GM19240 (cell line): ENCODE data around the gene SYT7.
A peak's percentile ranks its signal among the peaks of the same experiment; 100 is the strongest.

Experiments used
- DNase-seq: peaks from one replicate; pipeline ENCODE4 v3.0.0; 2011; ENCODE audit warnings: low spot score; ENCODE audit not compliant: insufficient read length

SYT7 gene

GRCh38 chr11:61518032-61518795 lies 62.7 kb downstream of the SYT7 start:
- DNase-seq, result no peak

- DNase-seq, result peak; percentile 85
Measured at GRCh38 chr11:61516675-61517572, 64.0 kb downstream of the SYT7 start.

- no peak for DNase-seq
Measured at GRCh38 chr11:61516191-61516590, 64.7 kb downstream of the SYT7 start.

GRCh38 chr11:61515686-61516085 lies 65.2 kb downstream of the SYT7 start:
- DNase-seq, result no peak

GRCh38 chr11:61514050-61514917 lies 66.6 kb downstream of the SYT7 start:
- DNase-seq, result no peak

- DNase-seq, result no peak
Measured at GRCh38 chr11:61513143-61513765, 67.6 kb downstream of the SYT7 start.

- DNase-seq, result no peak
Measured at GRCh38 chr11:61512435-61512834, 68.4 kb downstream of the SYT7 start.

GRCh38 chr11:61511383-61511782 lies 69.5 kb downstream of the SYT7 start:
- no peak for DNase-seq

- DNase-seq, result no peak
Measured at GRCh38 chr11:61510974-61511373, 69.9 kb downstream of the SYT7 start.

GRCh38 chr11:61510166-61510919 lies 70.5 kb downstream of the SYT7 start:
- no peak for DNase-seq

GRCh38 chr11:61509043-61510029 lies 71.5 kb downstream of the SYT7 start:
- peak; percentile 79 for DNase-seq

- no peak for DNase-seq
Measured at GRCh38 chr11:61507962-61508861, 72.7 kb downstream of the SYT7 start, which contains the start of gene LRRC10B. Gene LRRC10B (plus strand): TSS chr11:61508749. CDS start chr11:61508999, 250 bp downstream.

GRCh38 chr11:61507012-61507768 lies 73.7 kb downstream of the SYT7 start:
- DNase-seq, result no peak

- no peak for DNase-seq
Measured at GRCh38 chr11:61505640-61506155, 75.2 kb downstream of the SYT7 start.

GRCh38 chr11:61505106-61505505 lies 75.8 kb downstream of the SYT7 start:
- no peak for DNase-seq

GRCh38 chr11:61503135-61503770 lies 77.6 kb downstream of the SYT7 start:
- DNase-seq, result no peak
